ENCODE results near the gene SYPL1.

DNA sequence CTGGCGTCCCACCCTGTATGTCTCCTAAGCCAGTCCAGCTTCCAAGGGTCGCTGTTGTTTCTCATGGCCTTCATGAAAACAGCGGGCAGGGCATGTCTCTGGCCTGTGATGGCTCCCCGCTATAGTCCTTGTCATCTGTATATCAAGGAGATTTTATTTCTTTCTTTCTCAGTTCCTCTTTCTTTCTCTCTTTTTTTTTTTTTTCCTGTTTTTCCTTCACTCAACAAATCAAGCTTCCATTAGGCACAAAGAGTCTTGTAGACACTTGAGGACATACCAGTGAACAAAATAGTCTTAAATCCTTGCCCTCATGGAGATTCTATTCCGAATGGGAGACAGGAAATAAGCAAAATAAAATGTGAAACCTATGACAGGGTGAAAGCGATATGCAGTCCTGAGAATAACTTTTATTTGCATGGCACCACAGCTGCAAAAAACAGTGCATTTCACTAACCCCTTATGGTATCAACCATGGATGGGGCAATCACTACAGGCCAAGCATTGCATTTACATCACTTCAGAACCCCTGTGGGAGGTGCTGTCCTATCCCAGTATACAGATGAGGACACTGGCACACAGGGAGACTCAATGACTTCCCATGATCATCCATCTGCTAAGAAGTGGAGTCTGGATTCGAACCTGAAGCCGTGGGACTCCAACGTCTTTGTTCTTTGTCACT is 50.7 kb downstream of the SYPL1 start:
- no peak for TF ChIP-seq HOXC10 (CRISPR knock-in tag; IDR thresholded peaks at IDR 0.05)
- TF ChIP-seq ZFP37 (tag by site-specific recombination; IDR thresholded peaks at IDR 0.05), result no peak
- no peak for TF ChIP-seq EGR2 (tag by site-specific recombination; IDR thresholded peaks at IDR 0.05; ENCODE audit: low read depth)
- TF ChIP-seq ZNF561 (tag by site-specific recombination; IDR thresholded peaks at IDR 0.05; ENCODE audit: borderline replicate concordance), result no peak
- no peak for TF ChIP-seq ZFP41 (tag by site-specific recombination; IDR thresholded peaks at IDR 0.05; ENCODE audit: borderline replicate concordance)
- TF ChIP-seq, protein P1, sequence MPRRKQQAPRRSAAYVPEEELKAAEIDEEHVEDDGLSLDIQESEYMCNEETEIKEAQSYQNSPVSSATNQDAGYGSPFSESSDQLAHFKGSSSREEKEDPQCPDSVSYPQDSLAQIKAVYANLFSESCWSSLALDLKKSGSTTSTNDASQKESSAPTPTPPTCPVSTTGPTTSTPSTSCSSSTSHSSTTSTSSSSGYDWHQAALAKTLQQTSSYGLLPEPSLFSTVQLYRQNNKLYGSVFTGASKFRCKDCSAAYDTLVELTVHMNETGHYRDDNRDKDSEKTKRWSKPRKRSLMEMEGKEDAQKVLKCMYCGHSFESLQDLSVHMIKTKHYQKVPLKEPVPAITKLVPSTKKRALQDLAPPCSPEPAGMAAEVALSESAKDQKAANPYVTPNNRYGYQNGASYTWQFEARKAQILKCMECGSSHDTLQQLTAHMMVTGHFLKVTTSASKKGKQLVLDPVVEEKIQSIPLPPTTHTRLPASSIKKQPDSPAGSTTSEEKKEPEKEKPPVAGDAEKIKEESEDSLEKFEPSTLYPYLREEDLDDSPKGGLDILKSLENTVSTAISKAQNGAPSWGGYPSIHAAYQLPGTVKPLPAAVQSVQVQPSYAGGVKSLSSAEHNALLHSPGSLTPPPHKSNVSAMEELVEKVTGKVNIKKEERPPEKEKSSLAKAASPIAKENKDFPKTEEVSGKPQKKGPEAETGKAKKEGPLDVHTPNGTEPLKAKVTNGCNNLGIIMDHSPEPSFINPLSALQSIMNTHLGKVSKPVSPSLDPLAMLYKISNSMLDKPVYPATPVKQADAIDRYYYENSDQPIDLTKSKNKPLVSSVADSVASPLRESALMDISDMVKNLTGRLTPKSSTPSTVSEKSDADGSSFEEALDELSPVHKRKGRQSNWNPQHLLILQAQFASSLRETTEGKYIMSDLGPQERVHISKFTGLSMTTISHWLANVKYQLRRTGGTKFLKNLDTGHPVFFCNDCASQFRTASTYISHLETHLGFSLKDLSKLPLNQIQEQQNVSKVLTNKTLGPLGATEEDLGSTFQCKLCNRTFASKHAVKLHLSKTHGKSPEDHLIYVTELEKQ (tag by site-specific recombination; IDR thresholded peaks at IDR 0.05; ENCODE audit: borderline replicate concordance), result no peak
- no peak for TF ChIP-seq ZNF394 (tag by site-specific recombination; IDR thresholded peaks at IDR 0.05; ENCODE audit: borderline replicate concordance)
- TF ChIP-seq ZNF548 (tag by site-specific recombination; IDR thresholded peaks at IDR 0.05), result no peak
- TF ChIP-seq REPIN1 (tag by site-specific recombination; IDR thresholded peaks at IDR 0.05; ENCODE audit: low read depth), result no peak
- TF ChIP-seq, protein P2, sequence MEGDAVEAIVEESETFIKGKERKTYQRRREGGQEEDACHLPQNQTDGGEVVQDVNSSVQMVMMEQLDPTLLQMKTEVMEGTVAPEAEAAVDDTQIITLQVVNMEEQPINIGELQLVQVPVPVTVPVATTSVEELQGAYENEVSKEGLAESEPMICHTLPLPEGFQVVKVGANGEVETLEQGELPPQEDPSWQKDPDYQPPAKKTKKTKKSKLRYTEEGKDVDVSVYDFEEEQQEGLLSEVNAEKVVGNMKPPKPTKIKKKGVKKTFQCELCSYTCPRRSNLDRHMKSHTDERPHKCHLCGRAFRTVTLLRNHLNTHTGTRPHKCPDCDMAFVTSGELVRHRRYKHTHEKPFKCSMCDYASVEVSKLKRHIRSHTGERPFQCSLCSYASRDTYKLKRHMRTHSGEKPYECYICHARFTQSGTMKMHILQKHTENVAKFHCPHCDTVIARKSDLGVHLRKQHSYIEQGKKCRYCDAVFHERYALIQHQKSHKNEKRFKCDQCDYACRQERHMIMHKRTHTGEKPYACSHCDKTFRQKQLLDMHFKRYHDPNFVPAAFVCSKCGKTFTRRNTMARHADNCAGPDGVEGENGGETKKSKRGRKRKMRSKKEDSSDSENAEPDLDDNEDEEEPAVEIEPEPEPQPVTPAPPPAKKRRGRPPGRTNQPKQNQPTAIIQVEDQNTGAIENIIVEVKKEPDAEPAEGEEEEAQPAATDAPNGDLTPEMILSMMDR (tag by site-specific recombination; IDR thresholded peaks at IDR 0.05), result no peak
- no peak for TF ChIP-seq ZFP3 (tag by site-specific recombination; IDR thresholded peaks at IDR 0.05; ENCODE audit: low read depth)
- TF ChIP-seq SALL2 (tag by site-specific recombination; IDR thresholded peaks at IDR 0.05; ENCODE audit: borderline replicate concordance), result no peak

All from HEK293 (cell line).